ENCODE data around the gene TGFBR2.
"Not testable (repeated sequence)": the region's sequence is repeated elsewhere in the genome, so short reads cannot be mapped to it uniquely, and the experiment has no call there.

TGFBR2 gene

GRCh38 chr3:30665539-30665938 lies 59.1 kb downstream of the TGFBR2 start:
- Histone ChIP-seq H3K27ac (no peak overlapping the region), H3K36me3 (ENCODE audit: insufficient read depth) (no peaks in the 10 kb centered on the region), H3K4me1 (ENCODE audit: low read depth, poor library complexity, severe bottlenecking) (peaks cover 13% of the 10 kb centered on the region), H2AFZ (ENCODE audit: low read depth) (no peak overlapping the region), H3K4me3 (IDR thresholded peaks at IDR 0.05; ENCODE audit: insufficient read depth, low read depth, low read length) (no peak overlapping the region), H3K9ac (no peak overlapping the region), H3K27me3 (ENCODE audit: insufficient read depth, low read depth) (no peaks in the 10 kb centered on the region), H3K4me2 (no peak overlapping the region), H3K79me2 (ENCODE audit: insufficient read depth, low read depth) (no peaks in the 10 kb centered on the region), H4K20me1 (ENCODE audit: insufficient read depth) (no peaks in the 10 kb centered on the region)
- TF ChIP-seq CTCF (conservative IDR thresholded peaks at IDR 0.05; ENCODE audit: low read depth, low read length): no peak

GRCh38 chr3:30666572-30667279 lies 60.3 kb downstream of the TGFBR2 start:
- H3K27ac ChIP-seq: no peak overlapping the region
- no peaks in the 10 kb centered on the region for H4K20me1 ChIP-seq (ENCODE audit: insufficient read depth)
- no peak for TF ChIP-seq CTCF (conservative IDR thresholded peaks at IDR 0.05; ENCODE audit: low read depth, low read length)
- H3K27me3 ChIP-seq (ENCODE audit: insufficient read depth, low read depth): no peaks in the 10 kb centered on the region
- no peak overlapping the region for H3K4me2 ChIP-seq
- H3K36me3 ChIP-seq (ENCODE audit: insufficient read depth): no peaks in the 10 kb centered on the region
- H3K79me2 ChIP-seq (ENCODE audit: insufficient read depth, low read depth): no peaks in the 10 kb centered on the region
- H3K9ac ChIP-seq: no peak overlapping the region
- no peak overlapping the region for H3K4me3 ChIP-seq (IDR thresholded peaks at IDR 0.05; ENCODE audit: insufficient read depth, low read depth, low read length)
- H3K4me1 ChIP-seq (ENCODE audit: low read depth, poor library complexity, severe bottlenecking): peaks cover under 1% of the 10 kb centered on the region
- H2AFZ ChIP-seq (ENCODE audit: low read depth): no peak overlapping the region

- Histone ChIP-seq H3K27ac (no peak overlapping the region), H3K9ac (no peak overlapping the region), H3K36me3 (ENCODE audit: insufficient read depth) (no peaks in the 10 kb centered on the region), H3K4me3 (IDR thresholded peaks at IDR 0.05; ENCODE audit: insufficient read depth, low read depth, low read length) (no peak overlapping the region), H3K79me2 (ENCODE audit: insufficient read depth, low read depth) (no peaks in the 10 kb centered on the region), H3K4me1 (ENCODE audit: low read depth, poor library complexity, severe bottlenecking) (no peaks in the 10 kb centered on the region), H3K27me3 (ENCODE audit: insufficient read depth, low read depth) (no peaks in the 10 kb centered on the region), H3K4me2 (no peak overlapping the region), H2AFZ (ENCODE audit: low read depth) (no peak overlapping the region), H4K20me1 (ENCODE audit: insufficient read depth) (no peaks in the 10 kb centered on the region)
- TF ChIP-seq CTCF (conservative IDR thresholded peaks at IDR 0.05; ENCODE audit: low read depth, low read length): no peak
Observed at GRCh38 chr3:30667280-30667651, 60.9 kb downstream of the TGFBR2 start.

GRCh38 chr3:30668051-30668609 lies 61.7 kb downstream of the TGFBR2 start:
- H3K4me1 ChIP-seq (ENCODE audit: low read depth, poor library complexity, severe bottlenecking): no peaks in the 10 kb centered on the region
- no peak overlapping the region for H3K4me2 ChIP-seq
- no peaks in the 10 kb centered on the region for H3K36me3 ChIP-seq (ENCODE audit: insufficient read depth)
- no peak overlapping the region for H3K27ac ChIP-seq
- no peak for TF ChIP-seq CTCF (conservative IDR thresholded peaks at IDR 0.05; ENCODE audit: low read depth, low read length)
- H3K4me3 ChIP-seq (IDR thresholded peaks at IDR 0.05; ENCODE audit: insufficient read depth, low read depth, low read length): no peak overlapping the region
- no peaks in the 10 kb centered on the region for H4K20me1 ChIP-seq (ENCODE audit: insufficient read depth)
- H3K79me2 ChIP-seq (ENCODE audit: insufficient read depth, low read depth): no peaks in the 10 kb centered on the region
- H2AFZ ChIP-seq (ENCODE audit: low read depth): no peak overlapping the region
- no peaks in the 10 kb centered on the region for H3K27me3 ChIP-seq (ENCODE audit: insufficient read depth, low read depth)
- no peak overlapping the region for H3K9ac ChIP-seq

- H3K4me3 ChIP-seq (IDR thresholded peaks at IDR 0.05; ENCODE audit: insufficient read depth, low read depth, low read length); H3K9ac ChIP-seq; H2AFZ ChIP-seq (ENCODE audit: low read depth); H3K4me1 ChIP-seq (ENCODE audit: low read depth, poor library complexity, severe bottlenecking); H3K36me3 ChIP-seq (ENCODE audit: insufficient read depth); H4K20me1 ChIP-seq (ENCODE audit: insufficient read depth); H3K27ac ChIP-seq; H3K79me2 ChIP-seq (ENCODE audit: insufficient read depth, low read depth); H3K27me3 ChIP-seq (ENCODE audit: insufficient read depth, low read depth); H3K4me2 ChIP-seq: not testable (repeated sequence)
Observed at GRCh38 chr3:30669360-30669934, 63.0 kb downstream of the TGFBR2 start.
